ENCODE results near the gene USP17L30.
"Not testable (repeated sequence)": the region's sequence is repeated elsewhere in the genome, so short reads cannot be mapped to it uniquely, and the experiment has no call there.

USP17L30 gene, protein sequence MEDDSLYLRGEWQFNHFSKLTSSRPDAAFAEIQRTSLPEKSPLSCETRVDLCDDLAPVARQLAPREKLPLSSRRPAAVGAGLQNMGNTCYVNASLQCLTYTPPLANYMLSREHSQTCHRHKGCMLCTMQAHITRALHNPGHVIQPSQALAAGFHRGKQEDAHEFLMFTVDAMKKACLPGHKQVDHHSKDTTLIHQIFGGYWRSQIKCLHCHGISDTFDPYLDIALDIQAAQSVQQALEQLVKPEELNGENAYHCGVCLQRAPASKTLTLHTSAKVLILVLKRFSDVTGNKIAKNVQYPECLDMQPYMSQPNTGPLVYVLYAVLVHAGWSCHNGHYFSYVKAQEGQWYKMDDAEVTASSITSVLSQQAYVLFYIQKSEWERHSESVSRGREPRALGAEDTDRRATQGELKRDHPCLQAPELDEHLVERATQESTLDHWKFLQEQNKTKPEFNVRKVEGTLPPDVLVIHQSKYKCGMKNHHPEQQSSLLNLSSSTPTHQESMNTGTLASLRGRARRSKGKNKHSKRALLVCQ

DNA sequence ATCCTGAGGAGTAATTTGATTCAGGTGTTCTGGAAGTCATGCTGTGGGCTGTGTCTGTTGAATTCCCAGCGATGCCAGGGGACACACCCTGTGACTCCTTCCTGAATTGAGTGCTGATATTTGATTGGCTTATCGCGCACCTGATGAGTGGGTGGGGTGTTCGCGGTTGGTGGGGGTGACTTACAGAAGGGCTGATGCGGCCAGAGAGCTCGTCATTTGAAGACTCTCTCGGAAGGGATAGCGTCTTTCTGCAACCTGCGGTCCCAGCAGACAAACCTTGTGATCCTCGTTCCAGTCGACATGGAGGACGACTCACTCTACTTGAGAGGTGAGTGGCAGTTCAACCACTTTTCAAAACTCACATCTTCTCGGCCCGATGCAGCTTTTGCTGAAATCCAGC is at the start of gene USP17L30:
Gene USP17L30, plus strand, starts transcription at position 301 of the 400 bp plus-strand sequence. Its CDS starts 0 bp downstream, at position 301.
- not testable (repeated sequence) for DNase-seq (ENCODE audit: low read depth in 2 of 2)

DNA sequence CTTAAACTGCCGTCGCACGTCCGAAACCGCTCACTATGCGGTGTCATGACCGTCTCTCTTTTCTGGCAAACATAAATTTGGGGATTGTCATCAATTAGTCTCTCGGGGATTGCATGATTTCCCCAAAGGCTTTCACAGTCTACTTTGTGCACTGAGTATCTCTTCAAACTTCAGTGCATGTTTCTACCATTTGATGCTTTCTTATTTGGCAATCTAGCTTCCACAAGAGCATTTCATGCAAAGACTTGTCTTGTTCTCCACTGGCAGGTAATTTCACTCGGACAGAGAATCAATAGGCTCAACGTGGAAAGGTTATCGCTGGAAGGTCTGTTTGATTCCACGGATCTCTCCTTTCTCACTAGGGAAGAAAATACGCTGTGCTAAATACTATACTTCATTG is 38.7 kb upstream of the USP17L30 start:
- not testable (repeated sequence) for DNase-seq (ENCODE audit: low read depth in 2 of 2)

DNA sequence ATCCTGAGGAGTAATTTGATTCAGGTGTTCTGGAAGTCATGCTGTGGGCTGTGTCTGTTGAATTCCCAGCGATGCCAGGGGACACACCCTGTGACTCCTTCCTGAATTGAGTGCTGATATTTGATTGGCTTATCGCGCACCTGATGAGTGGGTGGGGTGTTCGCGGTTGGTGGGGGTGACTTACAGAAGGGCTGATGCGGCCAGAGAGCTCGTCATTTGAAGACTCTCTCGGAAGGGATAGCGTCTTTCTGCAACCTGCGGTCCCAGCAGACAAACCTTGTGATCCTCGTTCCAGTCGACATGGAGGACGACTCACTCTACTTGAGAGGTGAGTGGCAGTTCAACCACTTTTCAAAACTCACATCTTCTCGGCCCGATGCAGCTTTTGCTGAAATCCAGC is 38.1 kb upstream of the USP17L30 start, which contains the start of gene USP17L24:
Gene USP17L24, plus strand, starts transcription at position 301 of the 400 bp plus-strand sequence. Its CDS starts 0 bp downstream, at position 301.
- not testable (repeated sequence) for DNase-seq (ENCODE audit: low read depth in 2 of 2)

DNA sequence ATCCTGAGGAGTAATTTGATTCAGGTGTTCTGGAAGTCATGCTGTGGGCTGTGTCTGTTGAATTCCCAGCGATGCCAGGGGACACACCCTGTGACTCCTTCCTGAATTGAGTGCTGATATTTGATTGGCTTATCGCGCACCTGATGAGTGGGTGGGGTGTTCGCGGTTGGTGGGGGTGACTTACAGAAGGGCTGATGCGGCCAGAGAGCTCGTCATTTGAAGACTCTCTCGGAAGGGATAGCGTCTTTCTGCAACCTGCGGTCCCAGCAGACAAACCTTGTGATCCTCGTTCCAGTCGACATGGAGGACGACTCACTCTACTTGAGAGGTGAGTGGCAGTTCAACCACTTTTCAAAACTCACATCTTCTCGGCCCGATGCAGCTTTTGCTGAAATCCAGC is 33.3 kb upstream of the USP17L30 start, which contains the start of gene USP17L25:
Gene USP17L25, plus strand, starts transcription at position 301 of the 400 bp plus-strand sequence. Its CDS starts 0 bp downstream, at position 301.
- not testable (repeated sequence) for DNase-seq (ENCODE audit: low read depth in 2 of 2)

DNA sequence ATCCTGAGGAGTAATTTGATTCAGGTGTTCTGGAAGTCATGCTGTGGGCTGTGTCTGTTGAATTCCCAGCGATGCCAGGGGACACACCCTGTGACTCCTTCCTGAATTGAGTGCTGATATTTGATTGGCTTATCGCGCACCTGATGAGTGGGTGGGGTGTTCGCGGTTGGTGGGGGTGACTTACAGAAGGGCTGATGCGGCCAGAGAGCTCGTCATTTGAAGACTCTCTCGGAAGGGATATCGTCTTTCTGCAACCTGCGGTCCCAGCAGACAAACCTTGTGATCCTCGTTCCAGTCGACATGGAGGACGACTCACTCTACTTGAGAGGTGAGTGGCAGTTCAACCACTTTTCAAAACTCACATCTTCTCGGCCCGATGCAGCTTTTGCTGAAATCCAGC is 28.6 kb upstream of the USP17L30 start, which contains the start of gene USP17L26:
Gene USP17L26, plus strand, starts transcription at position 301 of the 400 bp plus-strand sequence. Its CDS starts 0 bp downstream, at position 301.
- not testable (repeated sequence) for DNase-seq (ENCODE audit: low read depth in 2 of 2)

DNA sequence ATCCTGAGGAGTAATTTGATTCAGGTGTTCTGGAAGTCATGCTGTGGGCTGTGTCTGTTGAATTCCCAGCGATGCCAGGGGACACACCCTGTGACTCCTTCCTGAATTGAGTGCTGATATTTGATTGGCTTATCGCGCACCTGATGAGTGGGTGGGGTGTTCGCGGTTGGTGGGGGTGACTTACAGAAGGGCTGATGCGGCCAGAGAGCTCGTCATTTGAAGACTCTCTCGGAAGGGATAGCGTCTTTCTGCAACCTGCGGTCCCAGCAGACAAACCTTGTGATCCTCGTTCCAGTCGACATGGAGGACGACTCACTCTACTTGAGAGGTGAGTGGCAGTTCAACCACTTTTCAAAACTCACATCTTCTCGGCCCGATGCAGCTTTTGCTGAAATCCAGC is 23.8 kb upstream of the USP17L30 start, which contains the start of gene USP17L5:
Gene USP17L5, plus strand, starts transcription at position 301 of the 400 bp plus-strand sequence. Its CDS starts 0 bp downstream, at position 301.
- not testable (repeated sequence) for DNase-seq (ENCODE audit: low read depth in 2 of 2)

DNA sequence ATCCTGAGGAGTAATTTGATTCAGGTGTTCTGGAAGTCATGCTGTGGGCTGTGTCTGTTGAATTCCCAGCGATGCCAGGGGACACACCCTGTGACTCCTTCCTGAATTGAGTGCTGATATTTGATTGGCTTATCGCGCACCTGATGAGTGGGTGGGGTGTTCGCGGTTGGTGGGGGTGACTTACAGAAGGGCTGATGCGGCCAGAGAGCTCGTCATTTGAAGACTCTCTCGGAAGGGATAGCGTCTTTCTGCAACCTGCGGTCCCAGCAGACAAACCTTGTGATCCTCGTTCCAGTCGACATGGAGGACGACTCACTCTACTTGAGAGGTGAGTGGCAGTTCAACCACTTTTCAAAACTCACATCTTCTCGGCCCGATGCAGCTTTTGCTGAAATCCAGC is 19.1 kb upstream of the USP17L30 start, which contains the start of gene USP17L27:
Gene USP17L27, plus strand, starts transcription at position 301 of the 400 bp plus-strand sequence. Its CDS starts 0 bp downstream, at position 301.
- not testable (repeated sequence) for DNase-seq (ENCODE audit: low read depth in 2 of 2)

DNA sequence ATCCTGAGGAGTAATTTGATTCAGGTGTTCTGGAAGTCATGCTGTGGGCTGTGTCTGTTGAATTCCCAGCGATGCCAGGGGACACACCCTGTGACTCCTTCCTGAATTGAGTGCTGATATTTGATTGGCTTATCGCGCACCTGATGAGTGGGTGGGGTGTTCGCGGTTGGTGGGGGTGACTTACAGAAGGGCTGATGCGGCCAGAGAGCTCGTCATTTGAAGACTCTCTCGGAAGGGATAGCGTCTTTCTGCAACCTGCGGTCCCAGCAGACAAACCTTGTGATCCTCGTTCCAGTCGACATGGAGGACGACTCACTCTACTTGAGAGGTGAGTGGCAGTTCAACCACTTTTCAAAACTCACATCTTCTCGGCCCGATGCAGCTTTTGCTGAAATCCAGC is 14.3 kb upstream of the USP17L30 start, which contains the start of gene USP17L28:
Gene USP17L28, plus strand, starts transcription at position 301 of the 400 bp plus-strand sequence. Its CDS starts 0 bp downstream, at position 301.
- DNase-seq (ENCODE audit: low read depth in 2 of 2), result not testable (repeated sequence)

DNA sequence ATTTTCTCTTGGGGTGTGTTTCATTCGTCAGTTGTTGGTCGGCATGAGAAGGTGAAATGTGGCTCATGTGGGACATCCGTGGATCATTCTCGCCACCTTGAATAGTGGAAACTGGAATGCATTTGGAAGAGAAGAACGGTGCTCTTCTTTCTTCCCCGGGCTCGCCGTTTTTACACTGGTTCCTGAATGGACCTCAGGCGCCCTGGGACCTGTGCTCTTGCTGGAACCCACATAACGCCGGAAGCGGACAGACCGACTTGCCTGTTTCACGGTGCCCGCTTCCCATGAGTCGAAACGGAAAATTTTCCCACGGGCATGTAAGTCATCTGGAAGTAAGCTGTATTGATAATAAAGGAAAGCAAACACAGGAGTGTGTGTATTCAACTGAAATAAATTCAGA is 12.1 kb upstream of the USP17L30 start:
- not testable (repeated sequence) for DNase-seq (ENCODE audit: low read depth in 2 of 2)

DNA sequence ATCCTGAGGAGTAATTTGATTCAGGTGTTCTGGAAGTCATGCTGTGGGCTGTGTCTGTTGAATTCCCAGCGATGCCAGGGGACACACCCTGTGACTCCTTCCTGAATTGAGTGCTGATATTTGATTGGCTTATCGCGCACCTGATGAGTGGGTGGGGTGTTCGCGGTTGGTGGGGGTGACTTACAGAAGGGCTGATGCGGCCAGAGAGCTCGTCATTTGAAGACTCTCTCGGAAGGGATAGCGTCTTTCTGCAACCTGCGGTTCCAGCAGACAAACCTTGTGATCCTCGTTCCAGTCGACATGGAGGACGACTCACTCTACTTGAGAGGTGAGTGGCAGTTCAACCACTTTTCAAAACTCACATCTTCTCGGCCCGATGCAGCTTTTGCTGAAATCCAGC is 9.6 kb upstream of the USP17L30 start, which contains the start of gene USP17L29:
Gene USP17L29, plus strand, starts transcription at position 301 of the 400 bp plus-strand sequence. Its CDS starts 0 bp downstream, at position 301.
- DNase-seq (ENCODE audit: low read depth in 2 of 2), result not testable (repeated sequence)

DNA sequence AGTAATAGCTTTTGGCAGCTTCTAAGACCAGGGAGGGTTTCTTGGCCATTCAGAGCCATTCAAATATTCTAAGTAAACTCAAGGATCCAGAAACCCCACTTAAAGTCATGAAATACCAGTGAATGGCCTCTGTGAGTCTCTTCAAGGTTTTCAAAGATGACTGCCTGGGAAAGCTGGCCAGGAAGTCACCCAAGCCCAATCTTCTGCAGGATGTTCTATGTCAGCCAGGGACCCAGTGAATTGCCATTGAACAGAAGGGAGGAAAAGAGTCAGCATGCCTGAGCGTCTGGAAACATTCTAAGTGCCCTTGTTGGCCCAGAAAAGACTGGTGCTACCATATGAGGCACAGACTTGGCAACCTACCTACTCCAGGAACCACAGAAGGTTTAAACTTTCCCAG is 17.0 kb downstream of the USP17L30 start:
- not testable (repeated sequence) for DNase-seq (ENCODE audit: low read depth in 2 of 2)

DNA sequence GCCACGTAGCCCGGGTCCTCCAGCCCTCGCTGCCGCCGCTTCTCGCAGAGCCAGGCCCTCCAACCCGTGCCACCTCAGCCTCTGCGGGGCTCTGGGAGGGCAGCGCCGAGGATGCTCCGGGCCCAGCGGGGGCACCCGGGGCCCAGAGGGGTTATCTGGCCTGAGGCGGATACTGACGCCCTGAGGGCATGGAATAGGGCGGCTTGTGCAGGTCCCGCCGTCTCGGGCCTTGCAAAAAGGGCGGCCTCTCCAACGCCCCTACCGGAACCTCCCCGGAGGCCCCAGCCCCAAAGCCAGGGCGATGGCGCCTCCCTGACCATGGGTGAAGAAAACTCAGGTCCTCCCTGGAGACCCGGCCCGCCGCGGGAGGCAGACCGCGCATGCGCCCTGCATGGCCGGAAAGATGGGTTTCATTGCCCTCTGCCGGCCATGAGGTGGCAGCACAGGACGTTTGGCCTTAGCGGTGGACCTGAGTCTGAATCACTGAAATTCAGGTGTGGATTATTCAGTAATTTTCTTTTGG is 18.1 kb downstream of the USP17L30 start:
- peak in 1 of 2 donors; percentile 36 for DNase-seq (ENCODE audit: low read depth in 2 of 2)

DNA sequence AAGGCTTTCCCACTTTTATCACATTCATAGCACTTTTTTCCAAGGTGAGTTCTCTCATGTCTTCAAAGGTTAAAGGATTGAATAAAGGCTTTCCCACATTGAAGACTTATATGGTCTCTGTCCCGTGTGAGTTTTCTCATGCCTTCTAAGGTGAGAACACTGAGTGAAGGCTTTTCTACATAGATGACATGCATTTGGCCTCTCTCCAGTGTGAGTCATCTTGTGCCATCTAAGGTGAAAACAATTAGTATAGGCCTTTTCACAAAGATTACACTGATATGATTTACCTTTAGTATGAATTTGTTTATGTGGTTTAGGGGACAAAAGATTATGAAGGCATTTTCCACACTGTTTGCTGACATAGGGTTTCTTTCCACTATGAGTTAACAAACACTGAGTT is 21.2 kb downstream of the USP17L30 start:
- no peak for DNase-seq (ENCODE audit: low read depth in 2 of 2)

DNA sequence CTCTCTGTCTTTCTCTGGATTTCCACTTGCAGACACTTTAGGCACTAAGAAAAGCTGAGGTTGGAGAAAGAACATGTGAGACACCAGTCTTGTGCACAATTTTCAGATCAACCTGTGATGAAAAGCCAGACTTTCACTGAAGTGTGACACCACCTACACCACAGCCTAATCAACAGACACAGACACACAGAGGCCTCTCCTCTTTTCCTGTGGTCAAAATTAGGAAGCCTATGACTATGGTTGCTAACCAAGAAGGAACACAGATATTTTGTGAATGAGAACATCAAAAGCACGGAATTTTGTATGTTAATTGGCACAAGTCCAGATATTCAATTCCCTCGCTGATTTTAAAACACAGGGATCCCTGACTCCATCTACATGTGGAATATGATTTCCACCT is 26.1 kb downstream of the USP17L30 start:
- DNase-seq (ENCODE audit: low read depth in 2 of 2), result not testable (repeated sequence)

DNA sequence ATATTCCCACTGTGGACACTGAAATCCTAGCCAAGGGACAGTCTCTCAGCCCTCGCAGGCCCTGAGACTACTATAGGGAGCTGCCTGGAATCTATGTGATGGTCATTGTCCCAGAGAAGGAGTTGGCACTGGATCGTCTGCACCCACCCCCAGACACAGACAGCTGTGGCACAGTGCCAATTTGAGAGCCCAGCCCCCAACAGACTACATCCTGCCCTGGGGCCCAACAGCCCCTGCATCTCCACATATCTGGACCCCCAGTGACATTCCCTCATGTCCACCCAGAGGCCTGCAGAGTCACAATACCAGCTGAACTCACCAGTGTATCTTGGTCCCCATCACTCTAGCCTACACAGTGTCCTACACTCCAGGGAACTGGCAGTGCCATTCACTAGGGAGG is 42.8 kb downstream of the USP17L30 start:
- not testable (repeated sequence) for DNase-seq (ENCODE audit: low read depth in 2 of 2)

DNA sequence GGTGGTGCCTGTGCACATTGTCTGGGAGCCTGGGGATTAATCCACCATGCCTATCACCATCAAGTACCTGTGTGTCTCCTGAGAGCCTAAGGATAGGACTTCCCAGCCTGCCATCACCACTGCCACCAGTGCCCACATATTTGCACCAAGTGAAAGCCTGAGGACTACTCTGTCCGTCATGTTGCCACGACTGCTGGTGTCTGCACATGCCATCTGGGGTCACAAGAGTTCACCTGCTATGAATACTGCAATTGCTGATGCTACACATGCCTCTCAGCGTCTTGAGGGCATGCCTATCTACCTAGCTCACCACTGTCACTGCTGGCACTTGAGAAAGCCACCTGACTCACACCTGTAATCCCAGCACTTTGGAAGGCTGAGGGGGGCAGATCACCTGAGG is 43.6 kb downstream of the USP17L30 start:
- not testable (repeated sequence) for DNase-seq (ENCODE audit: low read depth in 2 of 2)

DNA sequence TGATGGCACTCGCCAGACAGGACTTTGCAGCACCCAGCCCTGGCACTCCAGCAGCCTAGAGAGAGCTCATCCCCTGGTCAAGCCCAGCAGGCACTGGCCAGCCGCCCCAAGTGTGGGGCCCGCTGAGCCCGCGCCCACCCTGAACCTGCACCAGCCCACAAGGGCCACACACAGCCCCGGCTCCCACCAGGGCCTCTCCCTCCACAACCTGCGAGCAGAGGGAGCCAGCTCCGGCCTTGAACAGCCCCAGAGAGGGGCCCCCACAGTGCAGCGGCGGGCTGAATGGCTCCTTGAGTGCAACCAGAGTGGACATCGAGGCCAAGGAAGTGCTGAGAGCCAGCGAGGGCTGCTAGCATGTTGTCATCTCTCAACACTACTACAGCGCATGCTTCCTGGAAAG is 46.9 kb downstream of the USP17L30 start:
- no peak for DNase-seq (ENCODE audit: low read depth in 2 of 2)
